ENCODE results near the gene HNRNPA1L2.

DNA sequence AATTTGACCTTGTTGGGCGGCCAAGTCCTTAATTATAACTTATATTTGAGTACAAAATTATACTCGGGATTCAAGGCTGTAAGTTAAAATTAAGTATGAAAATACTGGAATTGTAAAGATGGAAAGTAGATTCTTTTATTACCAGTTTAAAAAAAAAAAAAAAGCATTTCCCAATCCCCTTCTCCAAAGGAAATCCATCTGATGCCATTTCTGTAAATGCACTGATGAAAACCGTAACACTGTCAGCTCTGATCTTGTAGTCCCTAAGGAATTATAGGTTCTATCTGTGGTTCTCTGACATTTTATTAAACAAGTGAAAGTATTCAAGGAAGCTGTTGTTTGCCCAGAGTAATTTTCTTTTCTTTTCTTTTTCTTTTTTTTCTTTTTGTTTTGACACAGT lies 41.6 kb upstream of the HNRNPA1L2 start:
- TF ChIP-seq, protein P1, sequence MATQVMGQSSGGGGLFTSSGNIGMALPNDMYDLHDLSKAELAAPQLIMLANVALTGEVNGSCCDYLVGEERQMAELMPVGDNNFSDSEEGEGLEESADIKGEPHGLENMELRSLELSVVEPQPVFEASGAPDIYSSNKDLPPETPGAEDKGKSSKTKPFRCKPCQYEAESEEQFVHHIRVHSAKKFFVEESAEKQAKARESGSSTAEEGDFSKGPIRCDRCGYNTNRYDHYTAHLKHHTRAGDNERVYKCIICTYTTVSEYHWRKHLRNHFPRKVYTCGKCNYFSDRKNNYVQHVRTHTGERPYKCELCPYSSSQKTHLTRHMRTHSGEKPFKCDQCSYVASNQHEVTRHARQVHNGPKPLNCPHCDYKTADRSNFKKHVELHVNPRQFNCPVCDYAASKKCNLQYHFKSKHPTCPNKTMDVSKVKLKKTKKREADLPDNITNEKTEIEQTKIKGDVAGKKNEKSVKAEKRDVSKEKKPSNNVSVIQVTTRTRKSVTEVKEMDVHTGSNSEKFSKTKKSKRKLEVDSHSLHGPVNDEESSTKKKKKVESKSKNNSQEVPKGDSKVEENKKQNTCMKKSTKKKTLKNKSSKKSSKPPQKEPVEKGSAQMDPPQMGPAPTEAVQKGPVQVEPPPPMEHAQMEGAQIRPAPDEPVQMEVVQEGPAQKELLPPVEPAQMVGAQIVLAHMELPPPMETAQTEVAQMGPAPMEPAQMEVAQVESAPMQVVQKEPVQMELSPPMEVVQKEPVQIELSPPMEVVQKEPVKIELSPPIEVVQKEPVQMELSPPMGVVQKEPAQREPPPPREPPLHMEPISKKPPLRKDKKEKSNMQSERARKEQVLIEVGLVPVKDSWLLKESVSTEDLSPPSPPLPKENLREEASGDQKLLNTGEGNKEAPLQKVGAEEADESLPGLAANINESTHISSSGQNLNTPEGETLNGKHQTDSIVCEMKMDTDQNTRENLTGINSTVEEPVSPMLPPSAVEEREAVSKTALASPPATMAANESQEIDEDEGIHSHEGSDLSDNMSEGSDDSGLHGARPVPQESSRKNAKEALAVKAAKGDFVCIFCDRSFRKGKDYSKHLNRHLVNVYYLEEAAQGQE (tag by site-specific recombination; IDR thresholded peaks at IDR 0.05), result no peak
- TF ChIP-seq YY1 (tag by site-specific recombination; IDR thresholded peaks at IDR 0.05) (no peak), MZF1 (tag by site-specific recombination; IDR thresholded peaks at IDR 0.05; ENCODE audit: borderline replicate concordance) (no peak), TCF7L2 (IDR thresholded peaks at IDR 0.05; ENCODE audit: borderline replicate concordance, low read depth, low read length) (no peak), GFI1B (tag by site-specific recombination; IDR thresholded peaks at IDR 0.05) (no peak), BCL11A (tag by site-specific recombination; IDR thresholded peaks at IDR 0.05; ENCODE audit: low read depth) (no peak), ZNF707 (tag by site-specific recombination; IDR thresholded peaks at IDR 0.05) (no peak)
- TF ChIP-seq, protein P2, sequence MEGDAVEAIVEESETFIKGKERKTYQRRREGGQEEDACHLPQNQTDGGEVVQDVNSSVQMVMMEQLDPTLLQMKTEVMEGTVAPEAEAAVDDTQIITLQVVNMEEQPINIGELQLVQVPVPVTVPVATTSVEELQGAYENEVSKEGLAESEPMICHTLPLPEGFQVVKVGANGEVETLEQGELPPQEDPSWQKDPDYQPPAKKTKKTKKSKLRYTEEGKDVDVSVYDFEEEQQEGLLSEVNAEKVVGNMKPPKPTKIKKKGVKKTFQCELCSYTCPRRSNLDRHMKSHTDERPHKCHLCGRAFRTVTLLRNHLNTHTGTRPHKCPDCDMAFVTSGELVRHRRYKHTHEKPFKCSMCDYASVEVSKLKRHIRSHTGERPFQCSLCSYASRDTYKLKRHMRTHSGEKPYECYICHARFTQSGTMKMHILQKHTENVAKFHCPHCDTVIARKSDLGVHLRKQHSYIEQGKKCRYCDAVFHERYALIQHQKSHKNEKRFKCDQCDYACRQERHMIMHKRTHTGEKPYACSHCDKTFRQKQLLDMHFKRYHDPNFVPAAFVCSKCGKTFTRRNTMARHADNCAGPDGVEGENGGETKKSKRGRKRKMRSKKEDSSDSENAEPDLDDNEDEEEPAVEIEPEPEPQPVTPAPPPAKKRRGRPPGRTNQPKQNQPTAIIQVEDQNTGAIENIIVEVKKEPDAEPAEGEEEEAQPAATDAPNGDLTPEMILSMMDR (tag by site-specific recombination; IDR thresholded peaks at IDR 0.05), result no peak
- TF ChIP-seq, protein P3, sequence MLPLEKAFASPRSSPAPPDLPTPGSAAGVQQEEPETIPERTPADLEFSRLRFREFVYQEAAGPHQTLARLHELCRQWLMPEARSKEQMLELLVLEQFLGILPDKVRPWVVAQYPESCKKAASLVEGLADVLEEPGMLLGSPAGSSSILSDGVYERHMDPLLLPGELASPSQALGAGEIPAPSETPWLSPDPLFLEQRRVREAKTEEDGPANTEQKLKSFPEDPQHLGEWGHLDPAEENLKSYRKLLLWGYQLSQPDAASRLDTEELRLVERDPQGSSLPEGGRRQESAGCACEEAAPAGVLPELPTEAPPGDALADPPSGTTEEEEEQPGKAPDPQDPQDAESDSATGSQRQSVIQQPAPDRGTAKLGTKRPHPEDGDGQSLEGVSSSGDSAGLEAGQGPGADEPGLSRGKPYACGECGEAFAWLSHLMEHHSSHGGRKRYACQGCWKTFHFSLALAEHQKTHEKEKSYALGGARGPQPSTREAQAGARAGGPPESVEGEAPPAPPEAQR (tag by site-specific recombination; IDR thresholded peaks at IDR 0.05), result no peak
